BE2C (cell line): Measurements from ENCODE around the gene IGFBP7.

Source experiments
- DNase-seq: peaks from one replicate; pipeline ENCODE4 v3.0.0-alpha.2; 2020
- H3K27me3 ChIP-seq: fragments of 250-450 bp; sonication (Bioruptor Pico); 2 replicates; pipeline ENCODE4 v1.5.1; 2020; ENCODE audit warnings: mild to moderate bottlenecking
- H3K36me3 ChIP-seq: fragments of 250-450 bp; sonication (Bioruptor Pico); 2 replicates; pipeline ENCODE4 v1.5.1; 2020; ENCODE audit warnings: mild to moderate bottlenecking
- H3K4me1 ChIP-seq: fragments of 250-450 bp; sonication (Bioruptor Pico); 2 replicates; pipeline ENCODE4 v1.5.1; 2020
- H3K4me3 ChIP-seq: 2 replicates; pipeline ENCODE4 v1.5.1; 2011; ENCODE audit warnings: low read depth, low read length
- H3K9me3 ChIP-seq: fragments of 250-450 bp; sonication (Bioruptor Pico); 2 replicates; pipeline ENCODE4 v1.5.1; 2020
- CTCF ChIP-seq: IDR thresholded peaks from 2 replicates; pipeline ENCODE4 v1.5.1; 2012; ENCODE audit warnings: mild to moderate bottlenecking, low read depth, low read length

The IGFBP7 gene

GRCh38 chr4:57156242-57156990, 46.2 kb upstream of the IGFBP7 start:
- no peaks in the 10 kb centered on the region for H3K36me3 ChIP-seq
- no peaks in the 10 kb centered on the region for H3K9me3 ChIP-seq
- no peak for DNase-seq
- H3K4me3 ChIP-seq: no peak overlapping the region
- H3K27me3 ChIP-seq: no peaks in the 10 kb centered on the region
- no peak for TF ChIP-seq CTCF
- H3K4me1 ChIP-seq: peaks cover 18% of the 10 kb centered on the region

- Histone ChIP-seq H3K9me3 (no peaks in the 10 kb centered on the region), H3K36me3 (no peaks in the 10 kb centered on the region), H3K4me1 (peaks cover 18% of the 10 kb centered on the region), H3K4me3 (no peak overlapping the region), H3K27me3 (no peaks in the 10 kb centered on the region)
- TF ChIP-seq CTCF: no peak
- DNase-seq: no peak
These were observed 44.7 kb upstream of the IGFBP7 start for GRCh38 chr4:57154926-57155325.

GRCh38 chr4:57154191-57154590, 44.0 kb upstream of the IGFBP7 start:
- no peaks in the 10 kb centered on the region for H3K36me3 ChIP-seq
- TF ChIP-seq CTCF: no peak
- peaks cover 18% of the 10 kb centered on the region for H3K4me1 ChIP-seq
- H3K9me3 ChIP-seq: no peaks in the 10 kb centered on the region
- no peak overlapping the region for H3K4me3 ChIP-seq
- H3K27me3 ChIP-seq: no peaks in the 10 kb centered on the region
- no peak for DNase-seq

- Histone ChIP-seq H3K27me3 (no peaks in the 10 kb centered on the region), H3K9me3 (no peaks in the 10 kb centered on the region), H3K36me3 (no peaks in the 10 kb centered on the region), H3K4me3 (no peak overlapping the region), H3K4me1 (peaks cover 16% of the 10 kb centered on the region)
- TF ChIP-seq CTCF: no peak
- no peak for DNase-seq
These were observed 43.0 kb upstream of the IGFBP7 start for GRCh38 chr4:57153207-57153606.

GRCh38 chr4:57151481-57151880, 41.3 kb upstream of the IGFBP7 start:
- no peaks in the 10 kb centered on the region for H3K27me3 ChIP-seq
- TF ChIP-seq CTCF: no peak
- peaks cover 4% of the 10 kb centered on the region for H3K4me1 ChIP-seq
- H3K36me3 ChIP-seq: no peaks in the 10 kb centered on the region
- no peak overlapping the region for H3K4me3 ChIP-seq
- DNase-seq: no peak
- H3K9me3 ChIP-seq: no peaks in the 10 kb centered on the region

GRCh38 chr4:57149833-57150232, 39.6 kb upstream of the IGFBP7 start:
- Histone ChIP-seq H3K4me3 (no peak overlapping the region), H3K36me3 (no peaks in the 10 kb centered on the region), H3K4me1 (peaks cover 4% of the 10 kb centered on the region), H3K9me3 (no peaks in the 10 kb centered on the region), H3K27me3 (no peaks in the 10 kb centered on the region)
- TF ChIP-seq CTCF: no peak
- DNase-seq: no peak
